ELF-1 (cell line): Measurements from ENCODE around the gene BCAS3.
"Not testable (repeated sequence)": the region's sequence is repeated elsewhere in the genome, so short reads cannot be mapped to it uniquely, and the experiment has no call there.

Source experiments
- DNase-seq: peaks from one replicate; pipeline ENCODE4 v3.0.0-alpha.2; 2016; ENCODE audit warnings: low read depth, low spot score

Gene BCAS3

DNA sequence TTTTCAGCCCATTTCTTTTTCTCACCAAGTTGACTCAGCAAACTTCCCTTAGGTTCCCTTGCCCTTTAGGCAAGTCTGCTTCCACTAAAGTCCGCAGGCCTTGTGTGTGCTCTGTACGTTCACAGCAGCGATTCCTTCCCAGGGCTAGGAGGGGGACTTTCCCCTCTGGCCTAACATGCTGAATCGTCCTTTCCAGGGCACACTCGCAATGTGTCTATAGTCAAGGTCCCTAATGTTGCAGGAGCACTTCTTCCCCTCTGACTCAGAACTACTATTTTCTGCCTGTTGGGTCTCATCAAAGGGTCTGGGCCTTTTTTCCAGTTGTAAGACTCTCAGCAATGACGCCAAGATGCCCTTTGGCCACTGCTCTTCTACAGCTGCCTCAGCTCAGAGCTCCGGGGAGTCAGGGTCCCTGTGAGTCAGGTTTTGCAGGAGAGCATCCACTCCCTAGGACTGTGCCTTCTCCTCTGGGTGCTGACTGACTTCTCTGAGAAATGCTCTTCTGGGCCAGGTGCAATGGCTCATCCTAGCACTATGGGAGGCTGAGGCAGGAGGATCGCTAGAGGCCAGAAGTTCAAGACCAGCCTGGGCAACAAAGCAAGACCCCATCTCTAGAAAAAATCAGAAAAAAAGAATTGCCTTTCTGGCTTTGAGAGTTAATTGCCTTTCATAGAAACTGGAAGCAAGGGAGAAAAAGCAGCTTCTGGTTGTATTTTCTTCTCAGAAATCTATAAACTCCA, 657.6 kb downstream of the BCAS3 start:
- DNase-seq, result no peak

DNA sequence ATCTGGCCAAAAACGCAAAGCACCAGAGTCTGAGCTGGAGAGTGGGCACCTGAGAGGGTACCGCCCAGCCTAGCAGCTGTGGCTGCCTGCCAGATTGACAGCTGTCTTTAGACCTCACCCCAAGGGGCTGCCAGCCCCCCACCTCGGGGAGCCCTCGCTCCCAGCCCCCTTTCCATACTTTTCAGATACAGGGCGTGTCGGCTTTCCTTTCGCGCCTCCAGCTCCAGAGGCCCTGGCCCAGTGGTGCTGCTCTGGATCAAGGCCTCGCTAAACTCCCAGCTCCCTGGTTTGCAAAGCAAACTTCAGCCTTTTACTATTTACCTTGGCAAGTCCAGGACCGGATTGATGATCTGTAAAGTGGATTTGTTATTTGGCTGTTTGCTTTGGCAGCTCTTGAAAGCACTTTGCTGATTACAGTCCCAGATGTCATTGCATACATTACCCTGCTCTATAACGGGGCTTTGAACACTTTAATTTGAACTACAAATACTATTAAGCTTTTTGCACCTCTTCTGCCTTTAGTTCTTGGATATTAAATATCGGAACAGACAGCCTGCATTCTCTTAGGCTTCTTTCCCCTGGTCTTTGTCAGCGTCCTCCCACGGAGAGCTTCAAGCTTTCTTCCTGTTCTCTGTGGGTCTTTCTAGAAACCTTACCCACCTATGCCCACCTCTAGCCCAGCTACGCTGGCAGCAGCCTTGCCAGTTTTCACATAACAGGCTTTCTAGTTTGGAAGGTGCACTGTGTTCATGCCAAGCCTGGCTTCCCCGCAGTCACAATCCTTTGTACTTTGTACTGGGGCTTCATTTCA, 658.4 kb downstream of the BCAS3 start:
- DNase-seq, result no peak

DNA sequence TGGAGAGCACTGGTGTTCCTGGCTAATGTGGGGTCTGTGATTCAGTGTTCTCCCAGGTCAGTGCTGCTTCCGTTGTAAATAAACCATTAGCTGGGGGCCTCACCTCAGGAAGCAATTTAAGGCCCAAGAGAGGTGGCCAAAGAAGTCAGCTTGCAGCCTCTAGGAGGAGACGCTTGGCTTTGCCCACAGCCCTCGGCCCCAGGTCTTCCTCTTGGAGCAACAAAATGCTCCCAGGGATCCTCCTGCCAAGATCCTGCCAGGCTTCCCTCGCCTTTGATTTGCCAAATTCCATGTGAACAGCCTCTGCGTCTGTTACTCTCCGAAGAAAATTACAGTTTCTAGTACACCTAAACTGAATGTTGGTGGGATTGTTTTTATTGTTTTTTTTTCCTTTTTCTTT, 659.6 kb downstream of the BCAS3 start:
- DNase-seq, result no peak

DNA sequence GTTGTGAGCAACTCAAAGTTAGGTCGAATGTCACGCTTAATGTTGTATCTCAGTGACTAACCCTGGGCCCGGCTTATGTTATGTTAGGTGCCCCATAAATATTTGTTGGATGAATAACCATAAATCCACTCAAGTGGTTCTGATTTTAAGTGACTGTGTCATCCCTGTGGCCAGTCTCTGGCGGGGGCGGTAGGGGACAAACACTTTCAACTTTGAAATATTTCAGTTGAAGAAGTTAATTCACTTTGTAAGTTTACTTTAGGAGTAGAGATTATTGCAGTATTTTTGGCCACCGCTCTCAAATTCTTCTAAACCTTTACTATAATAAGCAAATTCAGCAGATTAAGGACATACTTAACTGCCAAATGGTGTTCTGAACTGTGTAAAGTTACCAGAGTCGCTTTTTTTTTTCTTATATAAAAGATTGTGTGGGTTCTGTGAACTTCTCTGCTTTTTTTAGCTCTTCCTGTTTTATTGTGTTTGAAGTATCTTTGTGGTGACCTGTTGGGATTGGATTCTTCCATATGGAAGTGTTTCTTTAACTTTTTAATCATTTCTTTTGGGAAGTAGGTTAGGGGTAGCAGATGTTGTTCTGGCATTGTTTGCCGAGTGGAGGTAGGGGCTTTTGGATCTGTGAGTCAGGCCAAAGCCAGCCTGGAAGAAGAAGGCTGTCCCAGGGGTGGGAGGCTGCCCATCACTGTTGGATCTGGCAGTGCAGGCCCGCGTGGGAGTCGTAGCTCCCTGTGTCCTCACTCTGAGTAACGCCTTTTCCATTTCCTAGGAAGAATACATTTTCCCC, 660.5 kb downstream of the BCAS3 start:
- no peak for DNase-seq

DNA sequence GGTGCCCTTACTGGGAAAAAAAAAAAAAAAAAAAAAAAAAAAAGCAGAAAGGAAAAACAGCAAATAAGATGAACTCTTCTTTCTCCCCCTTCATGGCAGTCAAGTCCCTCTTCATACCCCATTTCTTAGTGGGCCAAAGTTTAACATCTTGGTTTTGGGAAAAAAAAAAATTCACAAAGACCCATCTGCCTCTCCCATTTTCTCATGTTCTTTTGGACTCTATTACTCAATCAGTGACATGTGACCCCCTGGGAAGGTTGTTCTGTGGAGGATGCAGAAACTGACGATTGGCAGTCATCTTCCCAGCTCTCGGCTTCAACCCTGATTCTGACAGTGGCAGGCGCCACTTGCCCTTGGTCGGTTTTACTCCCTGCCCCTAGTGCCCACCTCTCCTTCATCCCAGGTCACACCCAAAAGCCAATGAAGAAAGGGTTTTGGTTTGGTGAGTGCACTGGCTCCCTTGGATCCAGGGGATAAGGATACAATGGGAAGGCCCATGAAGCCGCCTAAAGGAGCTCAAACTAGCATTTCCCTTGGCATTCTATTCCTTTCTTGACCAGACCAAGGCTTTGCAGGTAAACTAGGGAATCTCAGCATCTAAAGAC, 661.3 kb downstream of the BCAS3 start:
- DNase-seq, result no peak

DNA sequence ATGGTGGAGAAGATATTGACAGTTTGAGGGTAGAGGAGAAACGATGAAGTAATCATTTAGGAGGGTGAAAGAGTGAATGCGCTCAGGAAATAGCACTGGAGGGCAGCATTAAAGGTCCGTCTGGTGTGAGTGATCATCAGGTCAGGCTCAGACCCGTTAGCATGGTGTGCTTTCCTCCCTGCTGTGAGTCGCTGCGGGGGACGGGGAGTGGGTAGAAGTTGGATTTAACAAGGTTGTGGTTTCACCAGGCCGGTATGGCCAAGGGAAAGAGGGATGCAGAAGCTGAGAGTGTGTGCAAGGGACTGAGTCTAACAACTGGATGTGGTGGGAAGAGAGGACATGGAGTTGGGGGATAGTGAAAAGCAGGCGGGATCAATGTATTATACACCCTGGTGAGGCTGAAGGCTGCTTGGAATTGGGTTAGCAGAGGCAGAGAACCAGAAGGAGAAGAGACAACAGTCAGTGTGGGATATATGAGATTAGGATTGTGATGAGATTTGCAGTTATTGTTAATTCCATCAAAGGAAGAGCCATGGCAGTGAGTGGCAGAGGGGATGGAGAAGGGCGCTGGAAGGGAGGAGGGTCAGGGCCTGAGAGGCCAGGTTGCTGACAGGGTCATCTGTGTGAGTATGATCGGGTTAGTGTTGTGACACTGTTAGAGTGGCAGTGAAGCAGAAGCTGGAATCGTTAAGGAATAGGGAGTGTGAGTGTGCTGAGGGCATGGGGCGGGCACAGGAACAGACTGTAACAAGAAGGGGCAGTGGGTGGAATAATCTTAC, 663.0 kb downstream of the BCAS3 start:
- no peak for DNase-seq

DNA sequence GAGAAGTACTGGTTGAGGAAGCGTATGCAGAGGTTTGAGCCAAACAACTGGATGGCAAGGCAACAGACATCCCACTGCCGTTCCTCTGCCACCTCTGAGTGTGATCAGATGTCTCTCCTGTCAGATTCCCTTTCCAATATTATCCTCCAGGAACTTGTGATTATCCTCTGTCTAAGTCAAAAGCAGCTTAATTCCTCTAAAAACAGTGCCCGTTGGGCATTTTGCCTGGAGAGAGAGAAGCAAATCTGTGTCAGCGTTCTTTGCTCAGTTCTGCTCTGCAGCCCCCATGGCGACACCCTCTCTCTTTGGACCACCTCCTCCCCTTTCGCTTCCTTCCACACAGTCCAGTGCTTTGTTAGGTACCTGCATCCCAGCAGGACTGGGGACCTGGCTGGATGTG, 665.9 kb downstream of the BCAS3 start:
- no peak for DNase-seq

DNA sequence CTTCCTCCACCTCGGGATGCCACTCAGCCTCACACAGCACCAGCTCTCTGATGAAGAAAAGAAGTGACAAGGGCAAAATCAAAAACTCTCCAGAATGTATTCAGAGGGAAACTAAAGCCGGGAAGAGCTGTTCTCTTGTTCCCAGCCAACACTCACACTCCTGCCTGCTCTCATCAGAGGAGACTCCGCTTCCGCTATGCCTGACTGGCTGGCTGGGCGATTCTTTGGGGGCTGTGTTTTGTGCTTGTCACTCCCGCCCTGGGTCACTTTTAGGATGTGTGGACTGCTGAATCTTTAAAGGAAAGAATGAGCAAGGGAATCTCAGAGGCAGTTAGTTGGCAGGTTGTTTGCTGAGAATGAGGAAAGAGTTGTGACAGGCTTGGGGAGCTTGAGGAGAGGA, 667.4 kb downstream of the BCAS3 start:
- no peak for DNase-seq

DNA sequence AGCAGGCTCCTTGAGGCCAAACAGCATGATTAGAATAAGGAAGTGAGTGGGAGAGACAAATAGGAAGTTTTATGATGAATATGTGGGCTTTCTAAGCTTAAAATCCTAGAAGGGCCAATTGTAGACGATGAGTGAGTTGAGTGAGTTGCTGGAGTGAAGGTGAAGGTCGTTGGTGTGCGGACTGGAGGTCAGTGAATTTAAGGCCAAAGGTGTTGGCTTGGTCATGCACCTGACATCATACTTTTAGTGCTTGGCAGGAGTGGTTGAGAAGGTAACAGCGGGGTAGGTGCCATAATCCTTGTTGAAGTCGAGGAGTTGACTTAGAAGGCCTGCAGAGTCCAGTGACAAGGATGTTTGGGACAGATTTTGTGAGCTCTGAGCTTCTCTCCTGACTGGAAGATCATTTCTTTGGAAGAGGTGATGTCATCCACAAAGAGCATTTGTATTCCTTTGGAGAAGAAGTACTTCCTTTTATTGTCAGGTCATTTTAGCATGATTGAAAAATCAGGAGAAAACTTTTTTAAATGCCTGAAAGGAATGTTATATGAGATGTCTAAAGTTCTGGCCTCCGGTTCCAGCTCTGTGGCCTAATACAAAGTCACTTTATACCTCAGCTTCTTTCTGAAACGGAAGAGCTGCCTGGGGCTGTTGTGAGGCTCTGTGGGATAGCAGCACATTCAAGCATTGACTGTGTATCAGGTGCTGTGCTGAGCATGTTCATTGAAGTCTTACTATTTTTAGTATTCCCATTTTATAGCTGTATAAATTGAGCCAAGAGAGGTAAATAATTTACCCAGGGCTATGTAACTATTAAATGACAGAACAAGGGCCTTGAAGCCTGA, 668.4 kb downstream of the BCAS3 start:
- DNase-seq, result no peak

DNA sequence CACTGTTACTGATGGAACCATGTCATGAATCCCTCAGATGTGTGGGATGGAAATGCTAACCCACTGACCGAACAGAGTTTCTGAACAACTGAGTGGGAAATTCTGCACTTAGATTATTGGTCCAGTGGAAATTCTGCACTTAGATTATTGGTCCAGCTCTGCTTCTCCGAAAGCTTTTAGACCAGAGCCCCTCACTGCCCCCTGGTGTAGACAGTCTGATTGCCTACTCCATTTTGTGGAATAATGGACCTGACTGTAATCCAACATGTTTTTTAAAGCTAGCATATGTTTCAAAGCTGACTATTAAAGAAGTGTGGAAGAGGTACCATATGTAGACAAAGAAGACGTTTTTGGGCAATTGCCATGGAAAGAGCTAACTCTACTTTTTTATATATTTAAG, 671.7 kb downstream of the BCAS3 start:
- no peak for DNase-seq

DNA sequence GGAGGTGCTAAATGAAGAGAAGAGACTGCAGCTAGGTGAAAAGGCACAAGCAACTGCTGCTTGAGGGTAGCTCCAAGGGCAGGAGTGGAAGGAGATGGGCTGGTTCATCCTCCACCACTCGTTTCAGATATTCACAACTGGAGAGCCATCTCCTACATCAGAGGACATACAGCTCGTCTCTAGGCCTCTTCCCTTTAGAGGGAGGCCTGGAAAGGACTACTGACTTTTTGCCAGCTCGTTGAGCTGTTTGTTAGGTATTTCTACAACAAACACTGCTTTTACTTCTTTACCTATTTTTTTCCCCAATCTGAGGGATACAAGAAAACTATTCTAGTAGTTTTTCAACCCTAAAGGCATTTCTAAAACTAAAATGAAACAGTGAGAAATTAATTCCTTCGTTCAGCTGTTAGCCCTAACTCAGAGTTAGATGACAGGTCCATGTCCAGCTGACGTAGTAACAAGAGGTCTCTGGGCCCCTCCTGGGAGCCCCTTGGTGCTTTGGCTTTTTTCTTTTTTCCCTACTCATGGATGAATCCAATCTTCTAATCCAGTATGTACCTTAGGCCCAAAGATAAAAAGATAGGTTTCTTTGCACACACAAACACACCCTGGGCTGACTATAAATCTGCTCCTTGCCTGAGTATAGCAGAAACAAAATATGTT, 674.2 kb downstream of the BCAS3 start:
- DNase-seq, result no peak

DNA sequence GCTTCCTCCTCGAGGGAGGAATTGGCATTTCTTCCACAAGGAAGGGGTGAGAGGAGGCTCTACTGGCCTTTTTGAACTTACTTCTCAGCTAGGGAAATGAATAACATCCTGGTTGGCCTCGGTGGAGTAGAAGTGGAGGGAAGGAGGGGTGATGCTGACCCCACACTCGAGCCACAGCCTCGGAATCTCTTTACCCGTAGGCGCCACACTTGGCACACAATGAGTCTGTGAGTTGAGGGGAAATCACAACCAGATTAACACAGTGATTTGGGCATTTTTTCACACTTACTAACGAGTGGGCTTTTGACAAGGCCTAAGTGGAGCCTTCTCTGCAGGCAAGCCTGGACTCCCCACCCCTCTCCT, 674.7 kb downstream of the BCAS3 start:
- DNase-seq, result no peak

DNA sequence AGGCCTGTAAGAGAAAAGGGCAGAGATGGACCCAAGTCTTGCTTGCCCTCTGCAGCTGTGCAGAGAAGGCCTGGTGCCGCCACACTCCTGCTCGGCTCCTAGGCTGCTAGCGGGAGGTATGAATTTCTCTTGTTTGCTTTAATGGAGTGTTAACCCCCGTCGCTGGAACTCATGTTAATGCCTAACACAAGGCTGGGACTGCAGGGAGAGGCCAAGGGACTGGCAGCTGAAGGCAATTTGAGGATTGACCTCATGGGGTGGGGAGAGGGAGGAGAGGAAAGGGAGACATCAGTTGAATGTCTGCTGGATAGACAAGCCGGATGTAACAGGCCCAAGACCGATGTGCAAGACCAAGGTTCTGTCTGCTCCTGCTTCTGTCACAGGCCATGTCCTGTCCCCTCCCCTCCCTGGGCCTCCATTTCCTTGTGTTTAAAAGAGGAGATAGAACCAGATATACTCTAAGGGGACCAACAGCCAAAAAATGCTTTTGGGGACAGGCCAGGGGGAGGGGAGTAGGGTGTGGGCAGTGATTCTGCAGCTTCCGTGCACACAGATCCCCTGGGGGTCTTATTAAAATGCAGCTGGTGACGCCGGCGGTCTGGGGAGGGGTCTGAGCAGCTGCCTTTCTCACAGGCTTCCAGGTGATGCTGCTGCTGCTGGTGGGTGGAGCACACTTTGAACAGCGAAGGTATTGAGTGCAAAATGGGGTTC, 675.3 kb downstream of the BCAS3 start:
- peak; percentile 57 for DNase-seq

DNA sequence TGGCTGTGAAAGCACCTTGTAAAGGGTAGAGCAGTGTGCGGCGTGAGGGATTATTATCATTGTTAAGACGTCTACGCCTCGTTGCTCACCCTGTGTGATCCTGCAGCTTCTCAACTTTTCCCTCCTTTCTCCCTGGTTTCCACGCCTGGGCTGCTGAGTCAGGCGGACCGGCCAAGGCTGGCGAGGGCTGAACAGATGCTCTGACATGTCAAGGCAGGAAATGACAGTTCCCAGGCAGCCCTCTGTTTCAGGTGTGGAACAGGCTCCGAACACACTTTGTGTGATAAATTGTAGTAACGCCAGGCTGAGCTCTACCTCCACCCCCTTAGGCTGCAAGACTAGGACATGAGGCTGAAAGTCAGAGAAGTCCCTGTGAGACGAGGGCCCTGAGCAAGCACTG, 676.0 kb downstream of the BCAS3 start:
- no peak for DNase-seq

DNA sequence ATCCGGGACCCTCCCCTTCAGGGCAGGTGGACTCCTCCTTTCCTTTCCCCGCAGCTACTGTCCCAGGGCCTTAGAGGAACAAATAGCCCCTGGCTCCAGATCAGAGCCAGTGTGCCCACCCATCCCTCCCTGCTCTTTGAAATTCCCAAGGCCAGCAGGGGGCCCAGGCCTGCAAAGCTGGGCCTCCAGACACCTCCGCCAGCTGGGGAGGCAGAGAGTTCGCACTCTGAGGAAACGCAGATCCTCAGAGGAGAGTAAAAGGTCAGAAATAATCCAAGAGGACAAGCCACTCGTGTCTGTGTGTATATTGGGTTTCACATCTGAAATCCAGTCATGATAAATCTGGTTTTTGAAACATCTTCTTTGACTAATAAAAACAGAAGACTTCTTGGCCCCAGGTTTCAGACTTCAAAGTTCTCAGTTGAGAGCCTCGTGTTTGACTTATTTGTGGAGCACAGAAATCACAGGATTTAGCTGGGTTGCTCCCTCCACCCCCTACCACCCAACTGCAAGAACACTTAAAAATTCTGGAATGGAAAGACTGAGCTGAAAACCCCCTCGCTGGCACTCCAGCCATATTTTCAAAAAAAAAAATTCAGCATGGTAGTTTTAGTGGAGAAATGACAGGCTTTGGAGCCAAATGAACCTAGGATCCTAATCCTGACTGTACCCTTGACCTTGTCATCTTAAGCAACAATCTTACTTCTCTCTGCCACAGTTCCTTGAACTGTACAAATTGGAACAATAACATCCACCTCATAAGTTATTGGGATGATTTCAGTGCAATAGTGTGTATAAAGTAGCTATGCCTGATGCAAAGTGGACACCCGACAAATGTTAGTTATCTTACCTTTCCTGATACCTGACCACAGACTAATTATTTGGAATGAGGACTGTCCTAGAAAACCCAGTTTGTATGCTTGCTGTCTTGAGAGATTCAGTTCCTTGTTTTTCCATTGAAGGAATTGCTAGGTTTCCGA, 677.5 kb downstream of the BCAS3 start:
- peak; percentile 65 for DNase-seq

DNA sequence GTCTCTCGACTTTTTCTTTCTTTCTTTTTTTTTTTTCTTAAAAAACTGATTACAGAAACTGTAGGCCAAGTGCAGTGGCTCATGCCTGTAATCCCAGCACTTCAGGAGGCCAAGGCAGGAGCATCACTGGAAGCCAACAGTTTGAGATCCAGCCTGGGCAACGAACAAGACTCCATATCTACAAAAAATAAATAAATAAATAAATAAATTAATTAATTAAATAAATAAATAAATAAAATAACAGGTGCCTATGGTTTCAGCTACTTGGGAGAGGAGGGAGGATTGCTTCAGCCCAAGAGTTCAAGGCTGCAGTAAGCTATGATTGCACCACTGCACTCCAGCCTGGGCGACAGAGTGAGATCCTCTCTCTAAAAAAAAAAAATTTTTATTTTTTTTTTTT, 679.4 kb downstream of the BCAS3 start:
- DNase-seq, result not testable (repeated sequence)

DNA sequence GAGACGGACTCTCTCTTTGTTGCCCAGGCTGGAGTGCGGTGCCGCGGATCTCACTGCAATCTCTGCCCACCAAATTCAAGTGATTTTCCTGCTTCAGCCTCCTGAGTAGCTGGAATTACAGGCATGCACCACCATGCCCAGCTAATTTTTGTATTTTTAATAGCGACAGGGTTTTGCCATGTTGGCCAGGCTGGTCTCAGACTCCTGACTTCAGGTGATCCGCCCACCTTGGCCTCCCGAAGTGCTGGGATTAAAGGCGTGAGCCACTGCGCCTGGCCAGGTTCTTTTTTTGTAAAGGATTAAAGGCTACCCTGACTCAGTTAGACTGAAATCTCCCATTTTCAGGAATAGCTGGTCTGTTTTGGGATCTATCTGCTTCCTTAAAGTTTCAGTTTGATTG, 681.9 kb downstream of the BCAS3 start:
- DNase-seq, result not testable (repeated sequence)
